Lung (tissue), 12 donors: ENCODE data around the gene ADGRA3. TPM values are rescaled to one million over a fixed set of nuclear protein-coding genes. Genes with fewer than 3 reads are reported as not detected.

Source experiments
- ATAC-seq: fragments of 200-7000 bp; cut with Tn5 transposase; one replicate; pipeline ENCODE4 v1.9.1; 2020; ENCODE audit warnings: moderate number of reproducible peaks; ENCODE audit not compliant: insufficient read depth, low FRiP score
- DNase-seq, 3 donors: peaks; one replicate each; pipeline ENCODE4 v3.0.0-alpha.2; 2013 to 2017
- H3K27ac ChIP-seq, 2 donors: one replicate each; pipeline ENCODE4 v1.5.1; 2013; ENCODE audit warnings: mild to moderate bottlenecking in 2 of 2, moderate library complexity in 2 of 2, control low read depth in 1 of 2, inconsistent platforms in 1 of 2, low read depth in 1 of 2, low read length in 1 of 2
- H3K27me3 ChIP-seq, 3 donors: one replicate each; pipeline ENCODE4 v1.5.1; 2013; ENCODE audit warnings: low read length in 2 of 3; ENCODE audit not compliant: control insufficient read depth in 3 of 3, insufficient read depth in 3 of 3
- H3K36me3 ChIP-seq, 4 donors: one replicate each; pipeline ENCODE4 v1.5.1; 2013; ENCODE audit warnings: low read length in 4 of 4, mild to moderate bottlenecking in 1 of 4, moderate library complexity in 1 of 4; ENCODE audit not compliant: control insufficient read depth in 4 of 4, insufficient read depth in 4 of 4
- H3K4me1 ChIP-seq, 5 donors: one replicate each; pipeline ENCODE4 v1.5.1; 2013; ENCODE audit warnings: low read length in 5 of 5, mild to moderate bottlenecking in 2 of 5, moderate library complexity in 1 of 5; ENCODE audit not compliant: control insufficient read depth in 5 of 5, insufficient read depth in 5 of 5
- H3K4me3 ChIP-seq: one replicate; pipeline ENCODE4 v1.5.1; 2013; ENCODE audit warnings: mild to moderate bottlenecking, control low read depth, moderate library complexity
- H3K9ac ChIP-seq, 2 donors: one replicate each; pipeline ENCODE4 v1.5.1; 2013; ENCODE audit warnings: low read length in 2 of 2, control low read depth in 1 of 2; ENCODE audit not compliant: insufficient read depth in 1 of 2
- H3K9me3 ChIP-seq, 4 donors: one replicate each; pipeline ENCODE4 v1.5.1; 2013; ENCODE audit warnings: low read length in 3 of 4, mild to moderate bottlenecking in 1 of 4, moderate library complexity in 1 of 4; ENCODE audit not compliant: control insufficient read depth in 4 of 4, insufficient read depth in 3 of 4
- WGBS, 2 donors: extraction: QIAGEN DNeasy Blood & Tissue Kit; methylation state at CpG; one replicate each; pipeline ENCODE4 v1.1.7; 2013; 5-methylcytosine and 5-hydroxymethylcytosine counted together
- polyA plus RNA-seq, 2 donors: library from polyadenylated mRNA; stranded (reverse); fragments of 200-250 nt; gene quantifications; one replicate each; pipeline ENCODE4 v1.2.1, GENCODE V29; 2013
- total RNA-seq, 2 donors: library from RNA; depleted of rRNA in 1 of 2; stranded (reverse); fragments of >200 nt in 1 of 2; gene quantifications; one replicate each; pipeline ENCODE4 v1.2.1, GENCODE V29; 2014 to 2021
- TF ChIP-seq, protein P1 (sequence below): IDR thresholded peaks from 2 replicates; pipeline ENCODE4 v1.5.1; 2012; ENCODE audit warnings: mild to moderate bottlenecking; ENCODE audit errors: control extremely low read depth, extremely low read depth
- donor health status: control.
- donor health status: control.
- donor health status: Bipolar disorder and iron deficiency.
- donor health status: healthy.
- donor health status: DM: yes; HTN: yes; CAD: no.

Gene ADGRA3
- total and polyA plus RNA-seq, 4 donors: 6.6 to 62.8 (median 11.9) TPM

DNA sequence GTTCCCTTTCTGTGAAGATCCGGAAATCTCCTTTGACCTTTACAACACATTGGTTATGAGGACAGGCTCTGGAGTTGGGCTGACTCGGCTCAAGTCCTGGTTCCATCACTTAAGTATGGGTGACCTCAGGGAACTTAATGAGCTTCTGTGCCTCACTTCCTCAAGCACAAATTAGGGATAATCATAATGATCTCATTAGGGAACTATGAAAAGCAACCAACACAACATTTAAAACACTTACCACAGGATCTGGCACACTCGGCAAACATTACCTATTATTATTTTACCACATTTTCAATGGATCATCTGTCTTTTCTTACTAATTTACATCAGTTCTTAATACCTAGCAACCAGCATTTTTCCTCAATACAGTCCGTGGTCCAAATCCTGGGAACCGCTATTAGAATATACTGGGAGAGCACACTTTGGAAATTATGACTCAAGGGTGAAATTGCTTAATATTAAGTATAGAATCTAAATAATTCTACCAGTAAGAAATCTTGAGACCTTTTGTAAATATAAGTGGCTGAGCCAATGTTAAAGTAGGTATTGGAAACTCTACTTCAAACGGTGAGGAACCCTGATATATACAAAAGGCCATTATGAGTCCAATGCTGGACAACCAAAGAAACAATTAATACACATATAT lies 19.6 kb downstream of the ADGRA3 start:
- no peak for ATAC-seq
- H3K9ac ChIP-seq: no peak overlapping the region
- TF ChIP-seq, protein P1, sequence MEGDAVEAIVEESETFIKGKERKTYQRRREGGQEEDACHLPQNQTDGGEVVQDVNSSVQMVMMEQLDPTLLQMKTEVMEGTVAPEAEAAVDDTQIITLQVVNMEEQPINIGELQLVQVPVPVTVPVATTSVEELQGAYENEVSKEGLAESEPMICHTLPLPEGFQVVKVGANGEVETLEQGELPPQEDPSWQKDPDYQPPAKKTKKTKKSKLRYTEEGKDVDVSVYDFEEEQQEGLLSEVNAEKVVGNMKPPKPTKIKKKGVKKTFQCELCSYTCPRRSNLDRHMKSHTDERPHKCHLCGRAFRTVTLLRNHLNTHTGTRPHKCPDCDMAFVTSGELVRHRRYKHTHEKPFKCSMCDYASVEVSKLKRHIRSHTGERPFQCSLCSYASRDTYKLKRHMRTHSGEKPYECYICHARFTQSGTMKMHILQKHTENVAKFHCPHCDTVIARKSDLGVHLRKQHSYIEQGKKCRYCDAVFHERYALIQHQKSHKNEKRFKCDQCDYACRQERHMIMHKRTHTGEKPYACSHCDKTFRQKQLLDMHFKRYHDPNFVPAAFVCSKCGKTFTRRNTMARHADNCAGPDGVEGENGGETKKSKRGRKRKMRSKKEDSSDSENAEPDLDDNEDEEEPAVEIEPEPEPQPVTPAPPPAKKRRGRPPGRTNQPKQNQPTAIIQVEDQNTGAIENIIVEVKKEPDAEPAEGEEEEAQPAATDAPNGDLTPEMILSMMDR: no peak
- H3K4me1 ChIP-seq: peaks cover 0 to 26% (median 0%) of the 10 kb centered on the region in 5 donors
- no peak overlapping the region for H3K27ac ChIP-seq
- 87 to 89% methylated on average over 6 of the region's 6 CpGs for WGBS, 2 donors
- no peak overlapping the region for H3K4me3 ChIP-seq
- H3K27me3 ChIP-seq: no peaks in the 10 kb centered on the region
- H3K36me3 ChIP-seq: no peaks in the 10 kb centered on the region
- no peaks in the 10 kb centered on the region for H3K9me3 ChIP-seq
- DNase-seq: no peak

DNA sequence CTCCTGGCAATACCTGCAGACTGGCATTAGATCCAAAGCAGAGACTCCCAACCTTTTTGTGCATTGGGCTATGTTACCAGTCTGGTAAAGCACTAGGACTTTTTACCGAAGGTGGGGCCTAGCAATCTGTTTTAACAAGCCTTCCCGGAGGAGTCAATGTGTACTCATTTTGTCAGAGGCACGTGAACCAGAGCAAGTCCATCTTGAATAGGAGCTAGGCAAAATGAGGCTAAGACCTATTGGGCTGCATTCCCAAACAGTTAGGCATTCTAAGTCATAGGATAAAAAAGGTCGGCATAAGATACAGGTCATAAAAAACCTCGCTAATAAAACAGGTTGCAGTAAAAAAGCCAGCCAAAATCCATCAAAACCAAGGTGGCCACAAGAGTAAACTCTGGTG lies 22.3 kb downstream of the ADGRA3 start:
- H3K27ac ChIP-seq: no peak overlapping the region
- H3K27me3 ChIP-seq: no peaks in the 10 kb centered on the region
- no peak overlapping the region for H3K9ac ChIP-seq
- no peak for DNase-seq
- H3K4me3 ChIP-seq: no peak overlapping the region
- TF ChIP-seq, protein P1: no peak
- peaks cover 0 to 6% (median 0%) of the 10 kb centered on the region in 5 donors for H3K4me1 ChIP-seq
- H3K36me3 ChIP-seq: no peaks in the 10 kb centered on the region
- ATAC-seq: no peak
- WGBS, 2 donors: 96% methylated on average over 5 of the region's 5 CpGs
- H3K9me3 ChIP-seq: no peaks in the 10 kb centered on the region

DNA sequence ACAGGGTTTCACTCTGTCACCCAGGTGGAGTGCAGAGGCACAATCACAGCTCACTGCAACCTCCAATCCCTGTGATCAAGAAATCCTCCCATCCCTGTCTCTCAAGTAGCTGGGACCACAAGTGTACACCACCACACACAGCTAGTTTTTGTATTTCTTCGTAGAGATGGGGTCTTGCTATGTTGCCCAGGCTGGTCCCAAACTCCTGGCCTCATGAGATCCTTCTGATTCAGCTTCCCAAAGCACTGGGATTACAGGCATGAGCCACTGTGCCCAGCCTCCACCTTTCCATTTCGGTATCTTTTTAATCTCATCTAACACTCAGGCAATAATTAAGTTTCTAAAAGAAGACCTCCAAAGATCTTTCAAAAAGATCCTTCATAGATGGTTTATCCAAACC lies 22.9 kb downstream of the ADGRA3 start:
- Histone ChIP-seq H3K4me3 (no peak overlapping the region), H3K27ac (no peak overlapping the region), H3K36me3 (no peaks in the 10 kb centered on the region), H3K9ac (no peak overlapping the region), H3K9me3 (no peaks in the 10 kb centered on the region), H3K4me1 (peaks cover 0 to 7% (median 2%) of the 10 kb centered on the region in 5 donors), H3K27me3 (no peaks in the 10 kb centered on the region)
- DNase-seq (no peak), ATAC-seq (no peak)
- TF ChIP-seq, protein P1: no peak
- WGBS, 2 donors: 95 to 96% methylated on average over 2 of the region's 2 CpGs

- 87 to 98% methylated on average over 6 of the region's 6 CpGs for WGBS, 2 donors
- H3K4me3 ChIP-seq: no peak overlapping the region
- H3K9ac ChIP-seq: no peak overlapping the region
- H3K4me1 ChIP-seq: peaks cover 0 to 17% (median 6%) of the 10 kb centered on the region in 5 donors
- H3K27ac ChIP-seq: no peak overlapping the region
- H3K9me3 ChIP-seq: no peaks in the 10 kb centered on the region
- TF ChIP-seq, protein P1: no peak
- ATAC-seq (no peak), DNase-seq (no peak)
- H3K27me3 ChIP-seq: no peaks in the 10 kb centered on the region
- H3K36me3 ChIP-seq: no peaks in the 10 kb centered on the region
Observed at GRCh38 chr4:22491939-22492338, 23.9 kb downstream of the ADGRA3 start.
